ENCODE results near the gene TSHZ2. TPM values are rescaled to one million over a fixed set of nuclear protein-coding genes. Genes with fewer than 3 reads are reported as not detected.
"Not testable (repeated sequence)": the region's sequence is repeated elsewhere in the genome, so short reads cannot be mapped to it uniquely, and the experiment has no call there.

TSHZ2 gene
- polyA plus RNA-seq, 1 donor, result 14.2 TPM

DNA sequence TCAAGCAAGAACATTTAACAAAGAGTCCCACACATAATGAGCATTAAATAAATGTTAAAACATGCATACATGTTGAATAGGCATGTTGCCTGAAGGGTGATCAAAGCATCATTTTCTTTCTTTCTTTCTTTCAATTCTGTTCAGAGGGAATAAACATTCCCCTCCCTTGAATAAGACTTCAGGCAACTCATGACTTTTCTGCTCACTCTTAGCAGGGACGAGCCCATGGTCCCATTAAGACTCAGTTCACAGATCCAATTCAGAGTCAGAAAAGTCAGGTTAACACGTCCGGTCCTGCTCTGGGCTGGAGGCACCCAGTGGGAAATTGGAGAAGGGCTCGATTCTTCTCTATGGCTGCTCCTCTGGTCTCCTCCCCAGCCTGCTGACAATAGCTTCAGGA lies 439.7 kb downstream of the TSHZ2 start:
- no peak for DNase-seq

DNA sequence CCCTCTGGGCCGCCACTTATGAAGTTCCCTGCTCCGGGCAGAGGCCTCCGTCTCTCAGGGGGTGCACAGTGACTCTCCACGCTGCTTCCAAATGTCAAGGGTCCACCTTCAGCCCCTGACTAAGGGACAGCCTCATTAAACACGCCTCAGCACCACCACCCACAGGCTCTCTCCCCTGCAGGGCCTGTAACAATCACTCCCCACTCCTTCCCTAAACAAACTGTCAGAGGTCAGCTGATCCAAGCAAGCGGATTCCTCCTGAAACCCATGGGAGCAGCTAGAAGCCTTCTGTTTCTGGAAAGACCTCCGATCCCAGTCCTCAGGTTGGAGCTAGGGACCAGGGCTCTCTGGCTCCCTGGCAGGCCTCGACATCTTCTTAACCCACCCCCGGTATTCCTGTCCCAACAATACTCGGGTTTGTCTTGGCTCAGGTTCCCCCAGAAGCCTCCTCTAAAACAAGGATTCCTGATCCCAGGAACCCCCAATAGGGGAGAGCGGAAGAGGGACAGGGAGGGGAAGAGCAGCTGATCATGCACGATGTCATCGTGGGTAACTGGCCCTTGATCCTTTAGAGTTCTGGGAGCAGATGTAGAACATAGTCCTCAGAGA lies 440.5 kb downstream of the TSHZ2 start:
- no peak for DNase-seq

DNA sequence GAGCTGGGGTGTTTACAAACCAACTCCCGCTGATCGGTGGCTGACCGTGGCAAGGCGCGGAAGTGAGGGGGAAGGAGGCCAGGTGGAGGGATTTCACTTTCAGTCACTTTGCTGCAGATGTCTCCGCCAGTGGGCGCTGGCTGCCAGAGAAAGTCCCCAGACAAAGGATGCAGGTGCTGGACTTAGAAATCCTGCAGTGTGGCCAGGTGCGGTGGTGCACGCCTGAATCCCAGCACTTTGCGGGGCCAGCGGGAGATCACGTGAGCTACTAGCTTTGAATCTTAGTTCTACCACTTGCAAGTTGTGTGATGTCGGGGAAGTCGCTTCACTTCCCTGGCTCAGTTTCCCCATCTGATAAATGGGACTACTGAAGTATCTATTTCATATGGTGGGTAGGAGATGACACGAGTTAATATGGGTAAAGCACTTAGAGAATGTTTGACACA lies 441.1 kb downstream of the TSHZ2 start:
- peak; percentile 63 for DNase-seq

DNA sequence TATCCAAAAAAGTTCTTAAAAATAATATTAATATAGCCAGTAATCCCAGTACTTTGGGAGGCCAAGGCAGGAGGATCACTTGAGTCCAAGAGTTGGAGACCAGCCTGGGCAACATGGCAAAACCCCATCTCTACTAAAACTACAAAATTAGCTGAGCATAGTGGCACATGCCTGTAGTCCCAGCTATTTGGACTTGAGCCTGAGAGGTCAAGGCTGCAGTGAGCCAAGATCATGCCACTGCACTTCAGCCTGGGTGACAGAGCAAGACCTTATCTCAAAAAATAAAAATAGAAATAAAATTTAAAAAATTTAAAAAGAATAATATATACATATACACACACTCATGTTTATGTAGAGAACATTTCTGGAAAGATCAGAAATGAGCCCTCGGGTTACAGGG lies 441.7 kb downstream of the TSHZ2 start:
- DNase-seq, result not testable (repeated sequence)

DNA sequence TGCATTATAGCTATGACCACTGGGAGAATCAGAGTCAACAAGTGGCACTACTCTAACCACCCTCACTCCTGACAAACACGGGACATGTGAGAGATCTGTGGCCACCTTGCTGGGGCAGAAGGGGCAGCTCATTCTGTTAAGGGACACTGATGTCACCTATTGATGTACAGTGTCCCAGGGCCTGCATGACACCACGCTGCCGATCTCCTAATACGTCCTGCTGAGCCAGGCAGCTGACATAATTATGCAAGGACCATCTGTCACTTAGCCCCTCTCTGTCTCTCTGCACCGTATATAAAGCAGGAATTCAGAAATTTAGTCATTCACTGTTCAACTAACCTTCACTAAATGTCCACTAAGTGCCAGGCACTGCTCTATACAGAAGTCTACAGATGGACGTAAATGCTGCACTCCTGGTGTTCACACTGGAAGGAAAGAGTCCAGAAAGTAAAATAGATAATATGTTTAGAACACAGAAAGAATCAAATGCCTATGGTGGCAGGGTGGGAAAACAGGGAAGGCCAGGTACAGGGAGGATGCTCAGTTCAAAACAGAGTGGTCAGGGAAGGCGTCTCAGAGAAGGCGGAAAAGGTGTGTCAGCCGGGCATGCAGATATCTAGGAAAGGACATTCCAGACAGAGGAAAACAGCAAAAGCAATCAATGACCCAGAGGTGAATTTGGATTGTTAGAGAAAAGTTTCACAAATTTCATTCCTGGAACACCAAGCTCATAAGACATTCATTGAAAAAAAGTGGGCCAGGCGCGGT lies 447.7 kb downstream of the TSHZ2 start:
- DNase-seq, result no peak

DNA sequence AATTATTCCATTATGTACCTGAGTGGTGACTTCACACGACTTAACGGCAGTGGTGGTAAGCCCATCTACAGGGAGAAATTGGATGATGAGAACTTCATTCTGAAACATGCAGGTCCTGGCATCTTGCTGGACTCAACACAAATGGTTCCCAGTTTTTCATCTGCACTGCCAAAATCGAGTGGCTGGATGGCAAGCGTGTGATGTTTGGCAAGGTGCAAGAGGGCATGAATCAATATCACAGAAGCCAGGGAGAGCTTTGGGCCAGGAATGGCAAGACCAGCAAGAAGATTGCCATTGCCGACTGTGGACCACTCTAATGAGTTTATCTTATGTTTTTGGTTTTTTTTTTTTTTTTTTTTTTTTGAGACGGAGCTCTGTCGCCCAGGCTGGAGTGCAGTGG lies 449.2 kb downstream of the TSHZ2 start:
- DNase-seq, result no peak

DNA sequence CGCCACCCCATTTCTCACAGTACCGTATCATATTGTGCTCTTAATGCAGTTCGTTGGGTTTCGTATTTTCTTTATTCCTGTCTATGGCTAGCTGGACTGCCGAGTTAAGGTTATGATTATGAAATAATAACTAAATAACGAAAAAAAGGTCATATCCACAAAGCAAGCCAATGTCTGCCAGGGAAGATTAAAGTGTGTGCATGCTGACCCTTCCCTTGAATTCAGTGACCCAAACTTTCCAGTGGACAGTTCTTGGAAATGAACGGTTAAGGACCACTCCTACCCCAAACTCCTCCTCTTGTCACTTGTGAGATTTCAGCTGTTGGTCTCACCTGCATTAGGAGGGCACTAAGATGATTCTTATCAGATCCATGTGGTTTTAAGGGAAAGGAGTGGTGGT lies 449.9 kb downstream of the TSHZ2 start:
- no peak for DNase-seq

DNA sequence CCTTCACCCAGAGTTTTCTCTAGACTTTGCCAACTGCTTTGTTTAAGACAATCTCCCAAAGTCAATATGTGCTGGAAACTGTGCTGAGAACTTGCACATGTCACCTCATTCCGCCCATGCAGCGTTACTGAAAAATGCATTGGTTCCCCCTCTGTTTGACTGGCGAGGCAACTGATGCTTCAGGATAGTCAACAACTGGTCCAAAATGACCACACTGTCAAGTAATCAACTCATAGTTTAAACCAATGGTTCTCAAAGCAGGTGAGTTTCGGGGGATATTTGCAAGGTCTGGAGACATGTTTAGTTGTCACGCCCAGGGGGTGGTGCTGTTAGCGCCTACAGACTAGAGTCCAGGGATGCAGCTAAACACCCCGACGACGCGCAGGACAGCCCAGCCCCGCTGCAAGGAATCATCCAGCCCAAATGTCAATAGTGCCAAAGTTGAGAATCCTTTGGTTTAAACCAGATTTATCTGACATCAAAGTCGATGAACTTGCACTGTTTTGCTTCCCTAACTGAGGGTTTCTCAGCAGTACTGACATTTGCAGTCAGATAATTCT lies 451.5 kb downstream of the TSHZ2 start:
- no peak for DNase-seq

DNA sequence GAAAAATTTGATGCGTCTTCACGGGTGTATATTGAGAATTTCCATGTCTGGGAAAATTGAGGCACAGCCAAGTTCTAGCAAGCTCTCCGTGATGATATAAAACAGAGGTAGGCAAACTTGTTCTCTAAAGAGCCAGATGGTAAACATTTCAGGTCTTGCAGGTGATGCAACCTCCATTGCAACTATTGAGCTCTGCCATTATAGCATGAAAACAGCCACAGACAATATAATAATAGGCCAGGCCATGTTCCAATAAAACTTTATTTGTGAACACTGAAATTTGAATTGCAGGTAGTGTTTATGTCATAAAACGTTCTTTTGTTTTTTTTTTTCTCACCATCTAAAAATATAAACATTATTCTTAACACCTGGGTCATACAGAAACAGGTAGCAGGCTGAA lies 453.3 kb downstream of the TSHZ2 start:
- no peak for DNase-seq

DNA sequence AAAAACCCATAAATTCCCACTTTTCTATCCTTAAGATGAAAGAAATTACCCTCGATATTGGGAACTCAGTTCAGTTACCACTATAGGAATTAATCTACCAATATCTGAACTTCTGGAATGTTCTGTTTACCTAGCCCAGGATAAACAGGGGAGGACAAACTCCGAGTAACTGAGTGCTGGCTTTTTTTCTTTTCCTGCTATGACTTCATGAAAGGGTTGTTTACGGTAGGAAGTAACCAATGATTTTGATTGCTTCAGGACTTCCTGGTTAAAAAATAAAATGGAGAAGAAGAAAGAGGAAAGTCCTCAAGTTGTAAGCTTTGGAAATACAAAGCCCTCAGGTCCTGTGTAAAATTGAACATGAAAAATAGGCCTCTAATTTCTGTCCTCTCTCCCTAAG lies 453.8 kb downstream of the TSHZ2 start:
- DNase-seq, result no peak

DNA sequence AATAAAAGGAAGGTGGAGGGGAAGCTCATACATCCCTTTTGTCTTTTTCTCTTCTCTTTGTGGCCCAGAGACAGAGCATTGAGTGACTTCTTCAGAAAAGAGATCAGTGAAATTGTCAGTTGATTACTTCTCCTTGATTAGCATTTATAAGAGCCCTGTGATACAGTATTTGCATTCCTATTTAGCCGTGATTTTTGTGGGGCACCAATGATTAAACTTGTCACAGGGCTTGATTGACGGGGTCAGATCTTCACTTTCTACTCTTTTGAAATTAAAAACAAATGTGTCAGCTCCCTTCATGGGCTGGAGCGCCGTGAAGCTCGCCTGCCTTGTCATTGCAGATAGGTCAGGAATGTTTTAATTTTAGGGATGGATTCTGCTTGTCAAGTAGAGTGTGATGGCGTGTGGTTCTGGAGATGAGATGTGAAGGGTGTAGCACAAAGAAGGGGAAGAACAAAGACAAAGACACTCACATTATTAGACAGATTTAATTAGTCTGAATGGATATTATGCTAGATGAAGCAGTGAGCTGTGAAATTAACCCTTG lies 454.7 kb downstream of the TSHZ2 start:
- DNase-seq, result no peak

DNA sequence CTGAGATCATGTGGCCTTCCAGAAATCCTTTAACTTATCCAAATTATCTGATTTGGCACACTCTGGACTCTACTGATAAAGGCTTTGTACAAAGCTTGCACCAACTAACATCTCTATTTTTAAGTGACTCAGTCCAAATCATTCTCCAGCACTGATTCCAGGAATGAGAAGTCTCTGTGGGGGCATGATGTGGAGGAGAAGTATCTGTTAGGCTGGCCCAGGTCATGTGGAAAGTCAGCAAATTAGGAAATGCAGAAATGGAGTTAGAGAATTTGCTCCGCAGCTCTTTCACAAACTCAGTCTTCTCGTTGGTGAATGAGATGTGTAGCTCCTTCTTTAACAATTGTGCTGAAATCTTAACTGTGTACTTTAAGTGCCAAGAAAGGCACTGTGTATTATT lies 455.8 kb downstream of the TSHZ2 start:
- no peak for DNase-seq

DNA sequence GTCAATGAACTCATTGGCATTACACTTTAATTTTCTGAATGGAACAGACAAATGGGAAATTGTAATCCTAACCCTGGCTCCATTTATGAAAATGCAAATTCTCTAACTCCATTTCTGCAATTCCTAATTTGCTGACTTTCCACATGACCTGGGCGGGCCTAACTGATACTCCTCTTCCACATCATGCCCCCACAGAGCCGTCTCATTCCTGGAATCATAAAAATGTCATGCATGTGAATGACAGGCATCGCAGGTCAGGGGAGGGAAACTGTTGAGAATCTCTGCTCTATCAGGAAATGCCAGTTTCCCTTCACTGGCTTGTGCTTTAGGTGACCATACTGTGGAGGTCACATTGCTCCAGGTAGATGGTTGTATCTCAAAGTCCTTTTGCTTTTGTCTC lies 456.4 kb downstream of the TSHZ2 start:
- no peak for DNase-seq

DNA sequence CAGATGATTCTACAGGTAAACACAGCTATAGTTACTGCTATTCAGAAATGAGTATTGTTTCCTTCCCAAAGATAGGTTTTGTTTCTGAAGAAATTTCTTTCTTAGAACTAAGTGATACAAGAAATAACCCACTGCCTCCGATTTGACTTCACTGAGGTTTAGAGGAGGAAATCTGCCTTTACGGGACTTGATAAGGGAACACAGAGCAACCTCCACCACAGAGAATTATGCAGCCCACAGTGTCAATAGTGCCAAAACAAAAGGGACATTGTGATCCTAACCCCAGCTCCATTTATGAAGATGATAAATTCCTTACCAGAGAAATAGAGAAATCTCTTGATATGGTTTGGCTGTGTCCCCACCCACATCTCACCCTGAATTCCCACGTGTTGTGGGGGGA lies 456.8 kb downstream of the TSHZ2 start:
- no peak for DNase-seq

DNA sequence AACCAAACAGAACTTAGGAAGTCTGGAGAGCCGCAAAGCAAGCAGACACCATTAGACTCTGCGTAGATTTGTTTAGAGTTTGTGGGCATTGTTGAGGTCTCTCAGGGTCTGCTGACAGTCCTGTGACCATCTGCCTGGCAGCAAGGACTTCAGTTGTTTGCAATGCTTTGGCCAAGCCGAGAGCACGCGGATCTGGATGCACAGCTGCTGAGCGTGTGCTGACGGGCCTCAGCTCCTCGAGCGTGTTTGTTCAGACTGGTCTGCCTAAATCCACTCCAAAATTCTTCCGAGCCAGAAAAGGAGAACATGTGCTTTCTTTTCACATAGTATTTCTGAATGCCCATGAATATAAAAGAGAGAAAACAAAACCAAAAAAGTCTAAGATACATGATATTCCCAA lies 462.5 kb downstream of the TSHZ2 start:
- no peak for DNase-seq

DNA sequence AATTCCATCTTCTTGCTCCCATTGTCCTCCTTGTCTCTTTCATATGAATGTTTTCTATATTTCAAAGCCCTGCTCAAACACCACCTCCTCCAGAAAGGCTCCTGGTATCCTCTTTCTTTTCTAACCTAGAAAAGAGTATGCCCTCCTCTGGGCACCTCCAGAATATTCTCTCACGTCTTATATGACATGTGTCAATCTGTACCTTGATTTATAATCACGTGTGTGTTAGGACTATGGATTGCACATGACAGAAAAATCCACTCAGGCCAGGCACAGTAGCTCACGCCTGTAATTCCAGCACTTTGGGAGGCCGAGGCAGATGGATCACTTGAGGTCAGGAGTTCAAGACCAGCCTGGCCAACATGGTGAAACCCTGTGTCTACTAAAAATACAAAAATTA lies 464.8 kb downstream of the TSHZ2 start:
- DNase-seq, result not testable (repeated sequence)

DNA sequence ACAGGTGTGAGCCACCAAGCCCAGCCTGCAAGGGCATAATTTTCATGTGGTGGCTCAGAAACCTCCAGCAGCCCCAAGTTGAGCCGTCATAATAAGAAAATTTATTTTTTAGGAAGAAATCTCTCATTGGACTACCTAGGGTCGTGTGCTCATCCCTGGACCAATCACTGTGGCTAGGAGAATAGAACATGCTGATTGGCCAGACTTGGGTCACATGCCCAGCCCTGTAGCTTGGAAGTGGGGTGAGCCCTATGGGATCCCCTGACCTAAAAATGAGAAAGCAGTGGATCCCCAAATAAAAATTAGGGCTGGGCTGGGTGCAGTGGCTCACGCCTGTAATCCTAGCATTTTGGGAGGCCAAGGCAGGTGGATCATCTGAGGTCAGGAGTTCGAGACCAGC lies 466.2 kb downstream of the TSHZ2 start:
- DNase-seq, result no peak

DNA sequence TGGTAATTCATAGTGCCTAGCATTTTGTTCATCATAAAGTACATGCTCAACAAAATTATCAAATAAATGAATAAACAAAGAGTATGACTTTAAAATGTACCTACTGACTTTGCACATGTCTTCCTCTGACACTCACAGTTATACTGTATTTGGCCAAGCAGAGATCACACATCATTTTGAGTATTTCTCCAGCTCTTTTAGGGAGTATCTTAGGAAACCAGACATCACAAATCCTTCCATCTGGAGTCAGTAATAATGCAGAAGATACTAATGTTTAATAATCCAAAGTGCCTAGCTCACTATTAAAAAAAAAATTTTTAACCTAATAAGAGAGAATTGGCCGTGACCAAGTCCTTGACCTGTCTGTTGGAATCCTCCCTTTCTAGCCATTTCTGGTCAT lies 466.9 kb downstream of the TSHZ2 start:
- DNase-seq, result no peak

DNA sequence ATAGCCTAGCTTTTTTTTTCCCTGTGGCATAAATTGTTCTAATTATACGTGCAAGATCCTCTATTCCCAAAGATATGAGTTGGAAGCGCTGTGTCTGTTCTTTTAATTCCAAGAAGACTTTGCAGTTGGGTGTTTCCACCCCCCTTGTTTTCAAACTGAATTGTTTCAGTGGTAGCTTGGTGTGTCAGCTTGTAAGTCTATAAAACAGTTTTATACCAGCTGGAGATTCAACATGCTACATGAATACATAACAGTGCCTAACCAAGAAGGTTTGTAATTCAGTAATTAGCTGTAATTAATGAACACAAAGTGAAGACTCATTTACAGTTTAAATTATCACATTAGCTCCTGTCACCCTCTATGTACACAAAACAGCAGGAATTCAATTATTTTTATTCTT lies 467.5 kb downstream of the TSHZ2 start:
- DNase-seq, result no peak

DNA sequence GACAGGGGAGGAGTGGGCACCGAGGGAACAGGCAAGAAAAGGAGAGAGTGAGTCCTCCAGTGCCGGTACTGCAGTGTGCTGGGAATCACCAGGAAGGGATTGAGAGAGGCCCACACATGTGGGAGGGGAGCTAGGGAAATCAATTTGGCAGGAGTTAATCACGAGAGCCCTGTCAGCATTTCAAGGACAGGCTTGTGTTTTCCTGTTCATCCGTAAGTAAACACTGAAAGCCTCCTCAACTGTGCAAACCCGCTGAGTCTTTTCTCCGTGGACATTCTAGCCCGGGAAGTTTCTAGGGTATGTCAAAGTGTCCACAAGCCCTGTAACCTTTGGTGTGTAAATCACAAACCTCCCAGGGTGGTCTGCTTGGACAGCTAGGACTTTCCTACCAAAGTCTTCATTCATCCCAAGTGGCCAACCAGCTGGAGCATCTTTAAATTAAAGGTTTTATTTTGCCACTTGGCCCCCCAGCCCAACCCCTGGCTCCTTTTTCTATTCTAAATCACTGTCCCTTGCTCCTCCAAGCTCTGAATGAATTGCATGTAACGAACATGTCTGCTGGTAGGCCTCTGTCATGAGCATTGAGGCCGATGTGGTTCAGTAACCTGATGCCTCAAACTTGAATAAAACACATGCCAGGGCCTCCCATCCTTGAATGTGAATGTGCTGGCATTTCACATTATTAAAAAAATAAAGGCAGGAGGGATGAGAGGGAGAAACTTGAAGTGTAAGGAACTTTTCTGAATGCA lies 472.4 kb downstream of the TSHZ2 start:
- peak; percentile 91 for DNase-seq

DNA sequence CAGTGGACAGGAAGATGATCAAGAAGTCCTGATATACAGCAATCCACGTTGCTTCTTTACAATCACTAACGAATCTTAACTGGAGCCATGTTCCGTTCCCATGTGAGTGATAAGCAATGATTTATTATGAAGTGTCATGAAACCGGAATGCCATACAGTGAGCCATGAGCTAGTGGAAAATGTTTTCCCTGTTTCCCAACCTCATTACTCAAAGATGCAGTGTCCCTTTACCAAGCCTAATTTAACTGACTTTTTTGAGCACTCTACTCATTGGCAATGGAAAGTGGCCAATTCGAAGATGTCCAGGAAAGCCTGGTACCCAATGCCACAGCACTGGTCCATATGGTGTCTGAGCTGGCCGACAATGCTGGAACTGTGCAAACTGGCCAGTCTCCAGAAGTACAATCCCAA lies 473.2 kb downstream of the TSHZ2 start:
- DNase-seq, result peak; percentile 34

DNA sequence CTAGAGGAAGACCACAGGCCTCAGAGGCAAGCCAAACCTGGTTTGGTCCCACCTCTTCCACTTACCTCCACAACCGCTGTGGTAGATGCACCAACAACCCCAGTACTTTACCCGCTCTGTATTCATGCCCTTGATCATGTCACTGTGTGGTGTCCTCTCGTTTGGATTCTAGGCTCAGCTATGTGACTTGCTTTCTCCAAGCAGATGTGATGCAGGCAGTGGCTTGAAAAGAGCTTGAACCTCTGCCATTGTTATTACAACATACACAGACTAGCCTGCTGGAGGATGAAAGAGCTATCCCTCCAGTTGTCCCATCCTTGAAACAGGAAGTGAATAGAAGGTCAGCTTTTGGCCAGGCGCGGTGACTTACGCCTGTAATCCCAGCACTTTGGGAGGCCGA lies 473.8 kb downstream of the TSHZ2 start:
- no peak for DNase-seq

DNA sequence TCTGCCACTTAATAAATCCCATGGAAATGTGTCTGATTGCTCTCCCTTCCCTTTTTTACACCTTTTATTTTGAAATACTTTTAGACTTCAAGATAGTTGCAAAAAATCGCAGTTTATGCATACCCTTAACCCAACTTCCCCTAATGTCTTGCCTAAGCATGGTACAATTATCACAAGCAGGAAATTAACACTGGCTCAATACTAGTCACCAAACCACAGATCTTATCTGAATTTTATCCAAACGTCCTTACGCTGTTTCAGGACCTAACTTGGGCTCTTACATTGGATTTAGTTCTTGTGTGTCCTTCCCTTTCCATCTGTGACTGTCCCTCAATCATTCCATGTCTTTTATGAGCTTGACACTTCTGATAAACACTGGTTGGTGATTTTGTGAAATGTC lies 475.2 kb downstream of the TSHZ2 start:
- no peak for DNase-seq
